ENCODE results near the gene SIX3. TPM values are rescaled to one million over a fixed set of nuclear protein-coding genes. Genes with fewer than 3 reads are reported as not detected.
A peak's percentile ranks its signal among the peaks of the same experiment; 100 is the strongest.

SIX3 gene
- total RNA-seq, 1 donor = not detected

GRCh38 chr2:44957656-44958327, 16.3 kb downstream of the SIX3 start:
- DNase-seq (ENCODE audit: insufficient read length, low spot score, missing footprints) = peak; percentile 74
- peaks cover 14% of the 10 kb centered on the region for H3K4me1 ChIP-seq (ENCODE audit: insufficient read depth, low read length)

GRCh38 chr2:44959855-44960254, 18.4 kb downstream of the SIX3 start:
- DNase-seq (ENCODE audit: insufficient read length, low spot score, missing footprints) = peak; percentile 66
- no peak for TF ChIP-seq CTCF (IDR thresholded peaks at IDR 0.05; ENCODE audit: extremely low read depth, low read depth, low read length)
- Histone ChIP-seq H3K4me2 (ENCODE audit: insufficient read depth, low read length) (no peak overlapping the region), H3K4me3 (ENCODE audit: insufficient read depth, low read length) (no peak overlapping the region), H2AFZ (ENCODE audit: low read length) (no peak overlapping the region), H4K20me1 (ENCODE audit: insufficient read depth, low read length) (no peaks in the 10 kb centered on the region), H3K27me3 (ENCODE audit: insufficient read depth, low read length) (peaks cover 15% of the 10 kb centered on the region), H3K9me3 (ENCODE audit: low read depth, low read length) (no peaks in the 10 kb centered on the region), H3K4me1 (ENCODE audit: insufficient read depth, low read length) (peaks cover 14% of the 10 kb centered on the region), H3K27ac (ENCODE audit: low read depth, low read length) (no peak overlapping the region), H3K79me2 (ENCODE audit: insufficient read depth, low read length) (no peaks in the 10 kb centered on the region), H3K36me3 (ENCODE audit: insufficient read depth, low read length) (no peaks in the 10 kb centered on the region)

More at GRCh38 chr2:44957656-44958327, 16.3 kb downstream of the SIX3 start:
- Histone ChIP-seq H3K9me3 (ENCODE audit: low read depth, low read length) (no peaks in the 10 kb centered on the region), H3K79me2 (ENCODE audit: insufficient read depth, low read length) (no peaks in the 10 kb centered on the region), H3K27me3 (ENCODE audit: insufficient read depth, low read length) (peaks cover 36% of the 10 kb centered on the region), H3K36me3 (ENCODE audit: insufficient read depth, low read length) (no peaks in the 10 kb centered on the region), H3K4me2 (ENCODE audit: insufficient read depth, low read length) (no peak overlapping the region), H4K20me1 (ENCODE audit: insufficient read depth, low read length) (no peaks in the 10 kb centered on the region), H3K4me3 (ENCODE audit: insufficient read depth, low read length) (no peak overlapping the region), H3K27ac (ENCODE audit: low read depth, low read length) (no peak overlapping the region), H2AFZ (ENCODE audit: low read length) (no peak overlapping the region)
- no peak for TF ChIP-seq CTCF (IDR thresholded peaks at IDR 0.05; ENCODE audit: extremely low read depth, low read depth, low read length)

- Histone ChIP-seq H3K4me3 (ENCODE audit: insufficient read depth, low read length) (no peak overlapping the region), H3K36me3 (ENCODE audit: insufficient read depth, low read length) (no peaks in the 10 kb centered on the region), H3K4me2 (ENCODE audit: insufficient read depth, low read length) (no peak overlapping the region), H2AFZ (ENCODE audit: low read length) (no peak overlapping the region), H3K27me3 (ENCODE audit: insufficient read depth, low read length) (peaks cover 6% of the 10 kb centered on the region), H3K27ac (ENCODE audit: low read depth, low read length) (no peak overlapping the region), H3K9me3 (ENCODE audit: low read depth, low read length) (no peaks in the 10 kb centered on the region), H3K79me2 (ENCODE audit: insufficient read depth, low read length) (no peaks in the 10 kb centered on the region), H3K4me1 (ENCODE audit: insufficient read depth, low read length) (peaks cover 14% of the 10 kb centered on the region), H4K20me1 (ENCODE audit: insufficient read depth, low read length) (no peaks in the 10 kb centered on the region)
- DNase-seq (ENCODE audit: insufficient read length, low spot score, missing footprints) = peak; percentile 70
- TF ChIP-seq CTCF (IDR thresholded peaks at IDR 0.05; ENCODE audit: extremely low read depth, low read depth, low read length) = no peak
Measured at GRCh38 chr2:44960871-44961270, 19.4 kb downstream of the SIX3 start.

- no peaks in the 10 kb centered on the region for H3K79me2 ChIP-seq (ENCODE audit: insufficient read depth, low read length)
- no peak overlapping the region for H3K4me3 ChIP-seq (ENCODE audit: insufficient read depth, low read length)
- no peak for TF ChIP-seq CTCF (IDR thresholded peaks at IDR 0.05; ENCODE audit: extremely low read depth, low read depth, low read length)
- no peak for DNase-seq (ENCODE audit: insufficient read length, low spot score, missing footprints)
- no peaks in the 10 kb centered on the region for H3K9me3 ChIP-seq (ENCODE audit: low read depth, low read length)
- H4K20me1 ChIP-seq (ENCODE audit: insufficient read depth, low read length) = no peaks in the 10 kb centered on the region
- no peak overlapping the region for H2AFZ ChIP-seq (ENCODE audit: low read length)
- no peaks in the 10 kb centered on the region for H3K27me3 ChIP-seq (ENCODE audit: insufficient read depth, low read length)
- H3K4me1 ChIP-seq (ENCODE audit: insufficient read depth, low read length) = peaks cover 12% of the 10 kb centered on the region
- no peaks in the 10 kb centered on the region for H3K36me3 ChIP-seq (ENCODE audit: insufficient read depth, low read length)
- no peak overlapping the region for H3K4me2 ChIP-seq (ENCODE audit: insufficient read depth, low read length)
- no peak overlapping the region for H3K27ac ChIP-seq (ENCODE audit: low read depth, low read length)
Measured at GRCh38 chr2:44962176-44962695, 20.7 kb downstream of the SIX3 start.
